HG02973 (cell line): ENCODE data around the gene C2orf74.

ENCODE experiments used
- ATAC-seq: cut with Tn5 transposase; IDR thresholded peaks from one replicate; pipeline ENCODE4 v1.9.1; 2021; ENCODE audit warnings: moderate library complexity; ENCODE audit not compliant: unreplicated experiment

C2orf74 gene

GRCh38 chr2:61210332-61210981 lies 48.5 kb downstream of the C2orf74 start:
- ATAC-seq = no peak

- no peak for ATAC-seq
Observed at GRCh38 chr2:61214171-61214570, 52.2 kb downstream of the C2orf74 start.
